ENCODE results near the gene ADRB2. TPM values are rescaled to one million over a fixed set of nuclear protein-coding genes. Genes with fewer than 3 reads are reported as not detected.

The ADRB2 gene
- total and polyA plus RNA-seq, 10 of the 15 experiments (the other 5 are each of a cell fraction or from before 2014, with no cell fraction given) = 0.03 to 0.34 (median 0.18) TPM; not detected in 1

- no peaks in the 10 kb centered on the region for H3K4me1 ChIP-seq (ENCODE audit: control insufficient read depth, insufficient read depth, low read length)
- BruUV-seq (replicated peaks) = no TSS peak
Observed at GRCh38 chr5:148857474-148857873, 31.1 kb downstream of the ADRB2 start.

More at GRCh38 chr5:148857474-148857873, 31.1 kb downstream of the ADRB2 start:
- DNase-seq (ENCODE audit: low read depth, low spot score) (no peak), ATAC-seq (no peak), FAIRE-seq (no peak)
- ChIA-PET SMC1A (ENCODE audit: uncharacterized antibody, unreplicated experiment) (no interaction called here), RAD21 (ENCODE audit: unreplicated experiment) (no interaction called here), POLR2A (no interaction called here), CTCF (no interaction called here)
- Histone ChIP-seq H4K20me1 (ENCODE audit: control insufficient read depth, insufficient read depth) (no peaks in the 10 kb centered on the region), H3K9me3 (replicated peaks; ENCODE audit: control insufficient read depth, insufficient read depth, low read length) (no peaks in the 10 kb centered on the region), H2AFZ (ENCODE audit: control insufficient read depth, low read depth, low read length) (no peak overlapping the region), H3K9ac (ENCODE audit: control insufficient read depth, insufficient read depth, low read length) (no peak overlapping the region), H3K4me3 (no peak overlapping the region), H3K79me2 (ENCODE audit: control insufficient read depth, insufficient read depth, low read length) (no peaks in the 10 kb centered on the region), H3K4me2 (ENCODE audit: control insufficient read depth, insufficient read depth) (no peak overlapping the region), H3K27ac (ENCODE audit: control insufficient read depth, insufficient read depth) (no peak overlapping the region), H3K36me3 (ENCODE audit: control insufficient read depth in 2 of 2, insufficient read depth in 2 of 2, low read length in 1 of 2) (no peaks in the 10 kb centered on the region), H3K27me3 (replicated peaks in 1 of 2; ENCODE audit: control insufficient read depth in 2 of 2, insufficient read depth in 2 of 2, low read length in 1 of 2) (no peaks in the 10 kb centered on the region; a peak in 1 of 4 replicates)
- in situ Hi-C loops (cut with MboI) (no loop called here), intact Hi-C loops (cut with micrococcal nuclease; ENCODE audit: unreplicated experiment) (no loop called here)
- WGBS (ENCODE audit: insufficient coverage, insufficient replicate concordance, low lambda C conversion rate, missing lambda C conversion rate) = 57% methylated on average over 2 of the region's 2 CpGs
- TF ChIP-seq EED (IDR thresholded peaks at IDR 0.05; ENCODE audit: low read depth) (no peak), CREM (IDR thresholded peaks at IDR 0.05; ENCODE audit: low read depth) (no peak), DPF2 (IDR thresholded peaks at IDR 0.05) (no peak), RUNX3 (IDR thresholded peaks at IDR 0.05; ENCODE audit: low read length) (no peak), PRDM15 (CRISPR knock-in tag; IDR thresholded peaks at IDR 0.05) (no peak), SUPT20H (IDR thresholded peaks at IDR 0.05; ENCODE audit: borderline replicate concordance, control insufficient read depth, low read depth, low read length) (no peak), HDGF (IDR thresholded peaks at IDR 0.05) (no peak), E2F8 (IDR thresholded peaks at IDR 0.05; ENCODE audit: low read depth, partially characterized antibody) (no peak), SREBF1 (IDR thresholded peaks at IDR 0.05; ENCODE audit: low read length) (no peak), NRF1 (conservative IDR thresholded peaks at IDR 0.05; ENCODE audit: low read depth, low read length) (no peak), GATAD2B (conservative IDR thresholded peaks at IDR 0.05; ENCODE audit: low read depth) (no peak), IKZF1 (conservative IDR thresholded peaks at IDR 0.05) (no peak), PAX8 (IDR thresholded peaks at IDR 0.05) (no peak), MXI1 (IDR thresholded peaks at IDR 0.05; ENCODE audit: low read depth, low read length) (no peak), MEF2A (IDR thresholded peaks at IDR 0.05; ENCODE audit: insufficient read depth, low read depth, low read length) (no peak)

Data from GM12878 (cell line).